Stimulated activated CD4-positive, alpha-beta T cell treated with anti-CD3 and anti-CD28 coated beads, Interleukin-2, amount 100 ng/mL, for 24 hours (primary cell): ENCODE data around the gene CALML6.
"Not testable (repeated sequence)": the region's sequence is repeated elsewhere in the genome, so short reads cannot be mapped to it uniquely, and the experiment has no call there.

Experiments
- DNase-seq, 2 donors: peaks; one replicate each; pipeline ENCODE4 v3.0.0-alpha.2; 2020

CALML6 gene, protein sequence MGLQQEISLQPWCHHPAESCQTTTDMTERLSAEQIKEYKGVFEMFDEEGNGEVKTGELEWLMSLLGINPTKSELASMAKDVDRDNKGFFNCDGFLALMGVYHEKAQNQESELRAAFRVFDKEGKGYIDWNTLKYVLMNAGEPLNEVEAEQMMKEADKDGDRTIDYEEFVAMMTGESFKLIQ

GRCh38 chr1:1914971-1915692, at the start of gene CALML6:
Gene CALML6 (plus strand): TSS chr1:1915260. CDS start chr1:1915281, 21 bp downstream.
- DNase-seq: no peak

GRCh38 chr1:1867164-1867563, 47.9 kb upstream of the CALML6 start:
- DNase-seq: no peak

- DNase-seq: no peak
Observed at GRCh38 chr1:1869469-1869868, 45.6 kb upstream of the CALML6 start.

DNA sequence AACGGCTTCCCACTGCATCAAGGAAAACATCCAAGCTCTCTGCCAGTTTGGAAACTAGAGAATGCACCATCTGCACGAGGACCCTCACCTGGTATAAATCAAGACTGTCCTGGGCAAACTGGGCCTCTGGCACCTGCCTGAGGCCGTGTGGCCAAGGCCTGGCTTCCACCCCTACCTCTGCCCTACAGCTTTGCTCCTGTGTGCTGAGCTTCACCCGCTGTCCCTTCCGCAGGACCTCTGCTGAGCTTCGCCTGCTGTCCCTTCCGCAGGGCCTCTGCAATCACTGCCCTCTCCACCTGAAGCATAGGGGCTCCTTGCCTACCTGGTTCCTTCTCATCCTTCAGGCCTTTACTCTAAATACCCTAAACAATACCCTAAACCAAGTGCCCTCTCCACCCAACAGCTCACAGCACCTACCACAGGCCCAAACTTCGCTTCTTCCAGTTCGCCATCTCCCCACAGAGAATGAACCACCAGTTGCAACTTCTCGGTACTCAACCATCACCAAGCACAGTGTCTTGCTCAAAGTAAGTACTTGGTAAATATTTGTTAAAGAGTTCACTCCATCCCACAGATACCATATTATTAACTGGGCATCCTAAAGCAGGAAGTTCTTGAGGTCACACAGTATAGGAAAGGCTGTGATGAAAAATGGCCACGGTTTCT, 42.6 kb upstream of the CALML6 start:
- no peak for DNase-seq

DNA sequence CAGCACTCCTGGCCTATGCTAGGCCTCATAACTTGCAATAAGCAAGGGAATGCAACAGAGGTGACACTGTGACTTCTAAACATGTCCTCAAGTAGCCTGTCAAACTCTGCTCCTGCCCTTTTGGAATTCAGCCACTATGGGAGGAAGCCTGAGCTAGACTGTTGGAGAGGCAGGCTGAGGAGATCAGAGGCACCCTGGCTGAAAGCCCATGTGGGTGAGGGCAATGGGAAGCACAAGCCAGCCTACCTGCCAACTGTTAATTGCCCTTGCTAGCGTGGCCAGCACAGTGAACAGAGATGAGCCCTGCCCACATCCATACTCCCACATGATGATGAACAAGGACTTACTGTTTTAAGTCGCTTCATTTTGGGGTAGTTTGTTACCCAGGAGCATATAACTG, 41.9 kb upstream of the CALML6 start:
- no peak for DNase-seq

DNA sequence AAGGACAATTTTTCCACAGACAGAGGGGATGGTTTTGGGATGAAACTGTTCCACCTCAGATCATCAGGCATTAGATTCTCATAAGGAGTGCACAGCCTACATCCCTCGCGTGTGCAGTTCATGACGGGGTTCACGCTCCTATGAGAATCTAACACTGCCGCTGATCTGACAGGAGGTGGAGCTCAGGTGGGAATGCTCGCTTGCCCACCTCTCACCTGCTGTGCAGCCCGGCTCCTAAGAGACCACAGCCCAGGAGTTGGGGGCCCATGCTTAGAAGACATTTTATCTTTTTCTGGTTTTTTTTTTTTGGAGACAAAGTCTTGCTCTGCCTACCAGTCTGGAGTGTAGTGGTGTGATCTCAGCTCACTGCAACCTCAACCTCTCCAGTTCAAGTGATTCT, 40.2 kb upstream of the CALML6 start:
- DNase-seq: no peak

DNA sequence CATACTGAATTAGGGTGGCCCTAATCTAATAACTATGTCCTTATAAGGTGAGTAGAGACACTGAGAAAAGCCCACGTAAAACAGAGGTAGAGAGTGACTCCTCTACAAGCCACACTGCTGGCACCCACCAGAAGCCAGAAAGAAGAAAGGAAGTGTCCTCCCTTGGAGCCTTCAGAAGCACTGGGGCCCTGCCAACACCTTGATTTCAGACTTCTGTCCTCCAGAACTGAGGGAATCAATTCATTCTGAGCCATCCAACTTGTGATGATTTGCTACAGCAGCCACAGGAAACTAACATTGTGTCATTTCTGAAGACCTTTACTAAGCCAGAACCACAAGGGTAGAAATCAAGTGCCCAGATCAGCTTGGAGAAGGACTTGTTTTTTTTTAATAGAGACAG, 39.1 kb upstream of the CALML6 start:
- no peak for DNase-seq

GRCh38 chr1:1876335-1876930, 38.6 kb upstream of the CALML6 start:
- DNase-seq: no peak

- no peak for DNase-seq
Observed at GRCh38 chr1:1877865-1878436, 37.1 kb upstream of the CALML6 start.

- no peak for DNase-seq
Observed at GRCh38 chr1:1879942-1880341, 35.1 kb upstream of the CALML6 start.

- no peak for DNase-seq
Observed at GRCh38 chr1:1880617-1881312, 34.3 kb upstream of the CALML6 start.

DNA sequence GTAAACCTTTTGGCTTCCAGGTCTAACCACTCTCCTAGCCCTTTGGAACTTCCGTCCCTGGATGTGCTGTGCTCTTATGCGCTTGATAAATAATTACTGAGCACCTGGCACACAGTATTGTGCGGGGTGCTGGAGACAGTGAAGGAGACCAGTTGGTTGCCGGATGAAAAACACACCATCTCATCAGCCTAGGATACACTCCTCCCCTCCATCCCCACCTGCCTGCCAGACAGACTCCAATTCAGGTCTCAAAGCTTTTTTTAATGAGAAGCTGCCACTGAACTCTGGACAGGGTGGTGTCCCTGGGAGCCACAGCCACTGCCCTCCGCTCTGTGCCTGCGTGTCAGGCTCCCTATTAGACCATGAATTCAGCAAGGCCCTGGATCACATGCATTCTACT, 33.3 kb upstream of the CALML6 start:
- no peak for DNase-seq

- no peak for DNase-seq
Observed at GRCh38 chr1:1883092-1883873, 31.8 kb upstream of the CALML6 start.

- DNase-seq: not testable (repeated sequence)
Observed at GRCh38 chr1:1883890-1884289, 31.2 kb upstream of the CALML6 start.

DNA sequence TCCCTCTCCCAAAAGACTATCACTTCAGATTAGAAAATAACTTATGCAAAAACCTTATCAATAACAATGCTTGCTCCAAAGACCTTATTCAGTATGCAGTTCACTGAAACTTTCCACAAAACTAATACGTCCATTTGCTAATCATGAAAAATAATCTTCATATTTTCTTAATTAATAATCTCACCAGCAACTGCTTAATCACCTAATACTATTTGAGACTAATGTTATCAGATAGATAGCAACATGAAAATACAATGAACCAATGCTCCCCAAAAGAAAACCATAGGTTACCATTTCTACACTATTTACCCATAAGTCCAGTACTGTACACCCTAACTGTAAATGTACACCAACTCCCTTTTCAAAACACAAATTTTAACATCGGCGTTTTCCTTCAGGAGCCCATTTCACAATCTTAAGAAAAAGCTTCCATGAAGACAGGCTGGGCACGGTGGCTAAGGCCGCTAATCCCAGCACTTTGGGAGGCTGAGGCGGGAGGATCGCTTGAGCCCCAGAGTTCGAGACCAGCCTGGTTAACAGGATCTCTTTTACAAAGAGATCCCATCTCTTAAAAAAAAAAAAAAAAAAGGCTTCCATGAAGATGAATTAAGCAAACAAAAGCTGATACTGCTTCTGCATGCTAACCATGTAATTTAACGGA, 25.8 kb upstream of the CALML6 start:
- no peak for DNase-seq

- peak; percentile 48 to 63 for DNase-seq
Observed at GRCh38 chr1:1889847-1890505, 25.1 kb upstream of the CALML6 start.

GRCh38 chr1:1890506-1891348, 24.3 kb upstream of the CALML6 start, which contains the start of gene GNB1:
Gene GNB1 (minus strand): TSS chr1:1891087. CDS start chr1:1825453, 65,634 bp downstream.
- peak; percentile 86 to 89 for DNase-seq

DNA sequence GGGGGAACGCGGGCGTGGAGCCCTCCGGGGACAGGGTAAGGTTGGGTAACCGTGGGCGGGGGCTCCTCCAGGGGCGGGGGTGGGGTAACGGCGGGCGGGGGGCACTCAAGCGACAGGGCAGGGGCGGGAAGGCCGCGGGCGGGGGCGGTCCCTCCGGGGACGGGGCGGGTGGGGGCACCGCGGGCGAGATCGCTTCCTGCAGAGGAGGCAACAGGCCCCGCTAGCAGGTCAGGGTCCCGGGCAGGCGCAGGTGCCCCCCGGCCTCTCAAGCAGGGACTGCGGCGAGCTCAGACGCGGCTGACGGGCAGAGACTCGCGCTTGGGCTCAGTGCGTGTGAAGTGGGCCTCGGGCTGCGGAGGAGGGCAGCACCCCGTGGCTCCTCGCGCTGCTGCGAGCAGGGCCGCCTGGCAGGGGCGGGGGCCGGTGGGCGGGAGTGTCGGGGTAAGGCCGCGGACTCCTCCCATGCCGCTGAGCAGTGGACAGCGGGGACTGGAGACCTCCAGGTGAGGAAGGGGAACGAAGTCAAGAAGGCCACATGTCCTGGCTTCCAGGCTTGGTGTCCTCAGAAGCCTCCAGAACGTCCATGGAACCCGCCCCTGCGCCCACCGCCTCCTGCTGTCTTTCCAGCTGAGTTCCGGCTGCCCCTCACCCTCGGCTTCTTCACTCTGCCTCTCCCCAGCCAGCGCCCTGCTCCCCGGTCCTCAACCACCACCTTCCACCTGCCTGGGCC, 23.5 kb upstream of the CALML6 start:
- DNase-seq: peak; percentile 72 to 81
